Esophagus squamous epithelium (tissue), 5 donors: ENCODE measurements around the gene ZMYND8. TPM values are rescaled to one million over a fixed set of nuclear protein-coding genes. Genes with fewer than 3 reads are reported as not detected.
"Not testable (repeated sequence)": the region's sequence is repeated elsewhere in the genome, so short reads cannot be mapped to it uniquely, and the experiment has no call there.

Experiments used
- DNase-seq: peaks from one replicate; lab custom pipeline; 2025; lab: John Stamatoyannopoulos, UW
- H3K27ac ChIP-seq, 4 donors: fragments of 200-600 bp; sonication (generic); one replicate each; pipeline ENCODE4 v1.5.1; 2016 to 2019; ENCODE audit warnings: mild to moderate bottlenecking in 1 of 4
- H3K27me3 ChIP-seq, 4 donors: fragments of 200-600 bp; sonication (generic); 1 replicate in 3 of 4; 2 replicates in 1 of 4; pipeline versions ENCODE4 v1.5.1 to v1.6.0; 2017 to 2021; ENCODE audit warnings: antibody characterized with exemption in 1 of 4
- H3K36me3 ChIP-seq, 3 donors: fragments of 200-600 bp; sonication (generic); one replicate each; pipeline ENCODE4 v1.5.1; 2016 to 2019
- H3K4me1 ChIP-seq, 3 donors: fragments of 200-600 bp; sonication (generic); one replicate each; pipeline ENCODE4 v1.5.1; 2017 to 2019
- H3K4me3 ChIP-seq, 4 donors: fragments of 200-600 bp; sonication (generic); 1 replicate in 3 of 4; 2 replicates in 1 of 4; pipeline ENCODE4 v1.5.1; 2016 to 2019; ENCODE audit warnings: mild to moderate bottlenecking in 2 of 4, moderate library complexity in 1 of 4
- H3K9me3 ChIP-seq, 3 donors: fragments of 200-600 bp; sonication (generic); one replicate each; pipeline ENCODE4 v1.5.1; 2016 to 2019
- POLR2A ChIP-seq, 4 donors: fragments of 450-650 bp; IDR thresholded peaks; one replicate each; pipeline ENCODE4 v1.6.1; 2017; ENCODE audit warnings: antibody characterized with exemption in 4 of 4, mild to moderate bottlenecking in 4 of 4, moderate library complexity in 3 of 4
- WGBS, 2 donors: methylation state at CpG; one replicate each; pipeline ENCODE4 v1.1.5; 2018; 5-methylcytosine and 5-hydroxymethylcytosine counted together
- intact Hi-C: fragments of 100-400 bp; cut with DNase I; formaldehyde crosslinking; loops from one replicate; pipeline ENCODE4 v1.15.0; 2022
- total RNA-seq, 4 donors: library from RNA; depleted of rRNA; stranded (reverse); fragments of >200 nt; gene quantifications; one replicate each; pipeline ENCODE4 v1.1.0, GENCODE V29; 2016
- TF ChIP-seq, protein P1 (sequence below), 6 experiments: fragments of 450-650 bp in 4 of 6; fragments of 200-600 bp in 2 of 6; sonication (generic) in 2 of 6; IDR thresholded peaks; one replicate each; pipeline ENCODE4 v1.5.1; 2016 to 2019; ENCODE audit warnings: antibody characterized with exemption in 6 of 6, mild to moderate bottlenecking in 4 of 6, moderate library complexity in 4 of 6
- donor health status: DM: yes; HTN: yes; CAD: no.

The ZMYND8 gene
- total RNA-seq, 4 donors from 2014 or later = 21.5 to 26.3 (median 24.3) TPM

GRCh38 chr20:47311967-47312681, 44.4 kb downstream of the ZMYND8 start:
- H3K4me3 ChIP-seq = no peak overlapping the region
- no peak for DNase-seq
- WGBS, 2 donors = 93 to 95% methylated on average over 8 to 11 of the region's 11 CpGs
- H3K36me3 ChIP-seq = peaks cover 0 to 52% (median 0%) of the 10 kb centered on the region in 3 donors
- TF ChIP-seq, protein P1, sequence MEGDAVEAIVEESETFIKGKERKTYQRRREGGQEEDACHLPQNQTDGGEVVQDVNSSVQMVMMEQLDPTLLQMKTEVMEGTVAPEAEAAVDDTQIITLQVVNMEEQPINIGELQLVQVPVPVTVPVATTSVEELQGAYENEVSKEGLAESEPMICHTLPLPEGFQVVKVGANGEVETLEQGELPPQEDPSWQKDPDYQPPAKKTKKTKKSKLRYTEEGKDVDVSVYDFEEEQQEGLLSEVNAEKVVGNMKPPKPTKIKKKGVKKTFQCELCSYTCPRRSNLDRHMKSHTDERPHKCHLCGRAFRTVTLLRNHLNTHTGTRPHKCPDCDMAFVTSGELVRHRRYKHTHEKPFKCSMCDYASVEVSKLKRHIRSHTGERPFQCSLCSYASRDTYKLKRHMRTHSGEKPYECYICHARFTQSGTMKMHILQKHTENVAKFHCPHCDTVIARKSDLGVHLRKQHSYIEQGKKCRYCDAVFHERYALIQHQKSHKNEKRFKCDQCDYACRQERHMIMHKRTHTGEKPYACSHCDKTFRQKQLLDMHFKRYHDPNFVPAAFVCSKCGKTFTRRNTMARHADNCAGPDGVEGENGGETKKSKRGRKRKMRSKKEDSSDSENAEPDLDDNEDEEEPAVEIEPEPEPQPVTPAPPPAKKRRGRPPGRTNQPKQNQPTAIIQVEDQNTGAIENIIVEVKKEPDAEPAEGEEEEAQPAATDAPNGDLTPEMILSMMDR (IDR thresholded peaks at IDR 0.05) = no peak
- TF ChIP-seq POLR2A (IDR thresholded peaks at IDR 0.05) = no peak
- peak overlapping the region; percentile 4 to 42 (median 28) for H3K27ac ChIP-seq
- intact Hi-C loops = no loop called here
- H3K9me3 ChIP-seq = no peaks in the 10 kb centered on the region
- peaks cover 27 to 34% (median 28%) of the 10 kb centered on the region in 3 donors for H3K4me1 ChIP-seq
- H3K27me3 ChIP-seq = no peaks in the 10 kb centered on the region

- no peaks in the 10 kb centered on the region for H3K27me3 ChIP-seq
- 92 to 100% methylated on average over 3 to 5 of the region's 5 CpGs for WGBS, 2 donors
- H3K9me3 ChIP-seq = no peaks in the 10 kb centered on the region
- H3K36me3 ChIP-seq = peaks cover 0 to 61% (median 3%) of the 10 kb centered on the region in 3 donors
- intact Hi-C loops = no loop called here
- peaks cover 18 to 28% (median 19%) of the 10 kb centered on the region in 3 donors for H3K4me1 ChIP-seq
- TF ChIP-seq POLR2A (IDR thresholded peaks at IDR 0.05) = no peak
- TF ChIP-seq, protein P1 (IDR thresholded peaks at IDR 0.05) = no peak
- no peak overlapping the region for H3K4me3 ChIP-seq
- H3K27ac ChIP-seq = peak overlapping the region in 1 of 4 donors; percentile 9
- DNase-seq = no peak
Observed at GRCh38 chr20:47311211-47311610, 45.3 kb downstream of the ZMYND8 start.

GRCh38 chr20:47310729-47311128, 45.8 kb downstream of the ZMYND8 start:
- no peaks in the 10 kb centered on the region for H3K9me3 ChIP-seq
- no peak overlapping the region for H3K4me3 ChIP-seq
- H3K27me3 ChIP-seq = no peaks in the 10 kb centered on the region
- no peak for DNase-seq
- TF ChIP-seq, protein P1 (IDR thresholded peaks at IDR 0.05) = no peak
- TF ChIP-seq POLR2A (IDR thresholded peaks at IDR 0.05) = no peak
- H3K27ac ChIP-seq = peak overlapping the region in 1 of 4 donors; percentile 9
- H3K4me1 ChIP-seq = peaks cover 13 to 23% (median 14%) of the 10 kb centered on the region in 3 donors
- WGBS, 2 donors = 67 to 70% methylated on average over 5 to 8 of the region's 8 CpGs
- H3K36me3 ChIP-seq = peaks cover 0 to 66% (median 3%) of the 10 kb centered on the region in 3 donors
- intact Hi-C loops = no loop called here

DNA sequence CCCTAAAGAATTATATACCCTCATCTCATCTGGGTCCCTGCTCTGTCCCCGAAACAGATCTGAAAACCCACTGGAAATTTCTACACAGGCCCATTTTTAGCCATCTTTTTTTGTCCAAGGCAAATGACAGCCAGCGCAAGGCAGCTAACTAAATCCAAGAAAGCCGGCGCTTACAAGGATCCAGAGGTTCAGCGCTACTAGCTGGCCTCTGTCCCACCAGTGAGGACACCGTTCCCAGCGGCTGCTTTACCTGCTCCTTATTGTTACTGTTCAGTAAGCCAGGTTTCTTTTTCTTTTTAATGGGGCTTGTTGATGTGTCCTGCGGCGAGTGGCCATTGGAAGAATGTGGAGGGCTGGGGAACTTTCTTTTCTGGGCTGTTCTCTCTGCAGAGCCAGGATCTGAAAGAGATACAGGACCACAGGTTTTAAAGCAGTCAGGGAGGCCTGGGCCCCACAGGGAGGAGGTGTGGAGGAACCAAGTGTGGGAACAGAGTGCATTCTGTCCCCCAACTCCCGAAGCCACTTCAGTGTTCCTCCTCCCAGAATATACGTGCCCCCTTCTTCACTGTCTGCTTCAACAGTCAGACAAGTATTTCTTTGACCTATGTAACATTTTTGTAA, 46.6 kb downstream of the ZMYND8 start:
- Histone ChIP-seq H3K36me3 (peaks cover 0 to 74% (median 3%) of the 10 kb centered on the region in 3 donors), H3K9me3 (no peaks in the 10 kb centered on the region), H3K4me1 (peaks cover 5 to 16% (median 6%) of the 10 kb centered on the region in 3 donors), H3K27ac (peak overlapping the region in 3 of 4 donors; percentile 19 to 62 (median 45)), H3K27me3 (no peaks in the 10 kb centered on the region), H3K4me3 (no peak overlapping the region)
- DNase-seq = no peak
- intact Hi-C loops = no loop called here
- 81 to 92% methylated on average over 11 of the region's 11 CpGs for WGBS, 2 donors
- TF ChIP-seq, protein P1 (IDR thresholded peaks at IDR 0.05) = no peak
- no peak for TF ChIP-seq POLR2A (IDR thresholded peaks at IDR 0.05)

GRCh38 chr20:47309394-47309793, 47.1 kb downstream of the ZMYND8 start:
- no peak overlapping the region for H3K4me3 ChIP-seq
- peak overlapping the region in 3 of 4 donors; percentile 19 to 62 (median 45) for H3K27ac ChIP-seq
- TF ChIP-seq POLR2A (IDR thresholded peaks at IDR 0.05) = no peak
- TF ChIP-seq, protein P1 (IDR thresholded peaks at IDR 0.05) = no peak
- no peak for DNase-seq
- H3K27me3 ChIP-seq = no peaks in the 10 kb centered on the region
- peaks cover 0 to 80% (median 3%) of the 10 kb centered on the region in 3 donors for H3K36me3 ChIP-seq
- WGBS, 2 donors = 85 to 96% methylated on average over 8 to 10 of the region's 10 CpGs
- H3K9me3 ChIP-seq = no peaks in the 10 kb centered on the region
- peaks cover under 1 to 16% (median 5%) of the 10 kb centered on the region in 3 donors for H3K4me1 ChIP-seq
- intact Hi-C loops = no loop called here

DNA sequence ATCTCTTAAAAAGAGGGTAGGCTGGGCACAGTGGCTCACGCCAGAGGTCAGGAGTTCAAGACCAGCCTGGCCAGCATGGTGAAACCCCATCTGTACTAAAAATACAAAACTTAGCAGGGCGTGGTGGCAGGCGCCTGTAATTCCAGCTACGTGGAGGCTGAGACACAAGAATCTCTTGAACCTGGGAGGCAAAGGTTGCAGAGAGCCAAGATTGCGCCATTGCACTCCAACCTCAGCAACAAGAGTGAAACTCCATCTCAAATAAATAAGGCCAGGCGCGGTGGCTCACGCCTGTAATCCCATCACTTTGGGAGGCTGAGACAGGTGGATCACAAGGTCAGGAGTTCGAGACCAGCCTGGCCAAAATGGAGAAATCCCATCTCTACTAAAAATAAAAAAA, 48.9 kb downstream of the ZMYND8 start:
- H3K27ac ChIP-seq, intact Hi-C loops, DNase-seq, H3K27me3 ChIP-seq, H3K4me3 ChIP-seq, H3K9me3 ChIP-seq: not testable (repeated sequence)
- H3K4me1 ChIP-seq = peaks cover 0 to 27% (median 11%) of the 10 kb centered on the region in 3 donors
- 96 to 99% methylated on average over 8 to 9 of the region's 9 CpGs for WGBS, 2 donors
- peaks cover 0 to 98% (median 6%) of the 10 kb centered on the region in 3 donors for H3K36me3 ChIP-seq
